ENCODE data around the gene COL4A5. TPM values are rescaled to one million over a fixed set of nuclear protein-coding genes. Genes with fewer than 3 reads are reported as not detected.
A peak's percentile ranks its signal among the peaks of the same experiment; 100 is the strongest.

Gene COL4A5
- total and polyA plus RNA-seq, 2 of the 8 experiments (the other 6 are each of a cell fraction or from before 2014, with no cell fraction given) = 24.9 to 30.2 TPM

DNA sequence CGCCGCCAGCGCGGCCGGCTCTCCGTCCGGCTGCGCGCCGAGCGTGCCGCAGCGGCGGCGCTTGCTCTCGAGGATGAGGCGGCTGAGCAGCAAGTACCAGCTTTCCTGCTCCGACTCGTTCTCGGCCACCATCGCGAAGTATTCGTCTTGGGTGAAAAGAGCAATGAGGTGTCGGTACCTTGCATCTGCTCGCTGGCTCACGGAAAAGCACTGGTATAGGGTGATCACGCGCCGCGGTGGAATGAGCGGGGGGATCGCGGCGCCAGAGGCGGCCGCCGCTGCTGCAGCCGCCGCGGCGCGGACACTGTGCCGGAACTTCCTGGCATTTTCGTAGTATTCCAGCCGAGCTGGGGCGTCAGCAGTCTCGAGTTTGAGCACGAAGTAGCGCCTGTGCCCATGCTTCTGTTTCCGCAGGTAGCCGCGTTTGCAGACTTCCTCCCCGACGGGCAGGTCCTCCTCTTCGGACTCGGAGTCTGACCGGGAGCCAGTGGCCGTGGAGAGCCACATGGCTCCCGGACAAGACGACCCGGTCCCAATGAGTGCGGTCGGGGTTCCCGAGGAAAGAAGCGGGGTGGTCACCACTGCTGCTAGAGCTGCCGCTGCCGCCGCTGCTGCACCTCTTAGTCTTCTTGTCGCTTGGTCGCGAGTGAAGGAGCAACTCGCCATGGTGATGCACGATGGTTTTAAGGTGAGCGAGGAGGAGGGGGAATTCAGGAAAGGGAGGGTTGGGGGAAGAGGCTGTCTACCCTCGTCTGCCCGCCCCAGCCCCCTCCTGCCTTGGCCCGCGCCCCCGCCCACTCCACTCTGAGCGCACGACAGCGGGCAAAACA lies 296.3 kb downstream of the COL4A5 start (continued):
- TF ChIP-seq SUZ12 (IDR thresholded peaks at IDR 0.05; ENCODE audit: low read length) (peak; percentile 41), RNF2 (IDR thresholded peaks at IDR 0.05; ENCODE audit: borderline replicate concordance, low read depth, low read length, missing control alignments, poor library complexity, severe bottlenecking) (no peak), KDM4A (IDR thresholded peaks at IDR 0.05; ENCODE audit: low read depth, low read length, severe bottlenecking) (peak; percentile 54)

All from H1 (cell line).